OCI-LY7 (cell line): ENCODE data around the gene SNCAIP.

ENCODE experiments used
- CTCF ChIP-seq: fragments of 200-600 bp; sonication (generic); conservative IDR thresholded peaks from 2 replicates; pipeline ENCODE4 v1.5.1; 2014; ENCODE audit warnings: mild to moderate bottlenecking, antibody characterized with exemption, low read length, moderate library complexity, mixed read lengths
- EZH2phosphoT487 ChIP-seq: fragments of 200-600 bp; sonication (generic); IDR thresholded peaks from 2 replicates; pipeline ENCODE4 v1.6.1; 2018; ENCODE audit warnings: low read depth, borderline replicate concordance, mild to moderate bottlenecking, mixed run types, antibody characterized with exemption, low read length, moderate library complexity, mixed read lengths

GRCh38 chr5:122404653-122405362 is 92.8 kb downstream of the SNCAIP start:
- TF ChIP-seq CTCF: no peak
- no peak for TF ChIP-seq EZH2phosphoT487
